K562 (cell line): Measurements from ENCODE around the gene NAP1L1. TPM values are rescaled to one million over a fixed set of nuclear protein-coding genes. Genes with fewer than 3 reads are reported as not detected.

Experiments
- ATAC-seq: fragments of 200-7000 bp; cut with Tn5 transposase; 3 replicates; pipeline ENCODE4 v1.9.1; 2020; ENCODE audit warnings: moderate library complexity
- BruUV-seq: library from RNA; stranded (reverse); fragments of 400-500 nt; replicated peaks from 2 replicates; lab custom pipeline; 2021; lab: Mats Ljungman, UMichigan
- CTCF ChIA-PET: fragments of 300-600 bp; formaldehyde crosslinking; extraction: SDS; loops from one replicate; lab custom pipeline; 2021; ENCODE audit warnings: low intra/inter-chr PET ratio; lab: Yijun Ruan, JAX
- POLR2A ChIA-PET: fragments of 300-600, 350-650 bp; sonication (Branson Sonifier 250); formaldehyde crosslinking; extraction: SDS; loops from one replicate; lab custom pipeline; 2021; ENCODE audit warnings: antibody characterized with exemption, inconsistent platforms; lab: Yijun Ruan, JAX
- DNase-seq, 4 experiments: peaks; one replicate each; pipeline versions ENCODE4 v3.0.0 to v3.0.0-alpha.2; 2011 to 2018; ENCODE audit warnings: low spot score in 3 of 4, mixed read lengths in 3 of 4; ENCODE audit errors: extremely low read depth in 1 of 4
- FAIRE-seq: peaks from 2 replicates; lab custom pipeline; 2011; peaks lifted over from hg19 to GRCh38; lab: Jason Lieb, UNC
- H2AFZ ChIP-seq: 2 replicates; pipeline ENCODE4 v1.6.0; 2011; ENCODE audit warnings: low read depth, low read length, control low read depth, inconsistent platforms
- H3K27ac ChIP-seq: fragments of 200-600 bp; 3 replicates; pipeline ENCODE4 v1.8.0; 2011; ENCODE audit warnings: low read depth, mild to moderate bottlenecking, control low read depth, inconsistent platforms, low read length, moderate library complexity, mixed read lengths; ENCODE audit errors: extremely low read depth
- H3K27me3 ChIP-seq, 2 experiments: fragments of 300-600 bp in 1 of 2; 2 replicates in 1 of 2; 3 replicates in 1 of 2; pipeline versions ENCODE4 v1.6.0 to v1.8.0; 2011; ENCODE audit warnings: inconsistent platforms in 2 of 2, low read length in 2 of 2, mild to moderate bottlenecking in 1 of 2, mixed read lengths in 1 of 2, moderate library complexity in 1 of 2; ENCODE audit not compliant: control insufficient read depth in 2 of 2, insufficient read depth in 2 of 2
- H3K36me3 ChIP-seq: fragments of 300-600 bp; 3 replicates; pipeline ENCODE4 v1.8.0; 2011; ENCODE audit warnings: mild to moderate bottlenecking, low read length, inconsistent platforms; ENCODE audit not compliant: control insufficient read depth, insufficient read depth
- H3K4me1 ChIP-seq, 2 experiments: fragments of 200-600 bp in 1 of 2; replicated peaks in 1 of 2; 2 replicates in 1 of 2; 3 replicates in 1 of 2; pipeline versions ENCODE4 v1.5.1 to v1.8.0; 2011; ENCODE audit warnings: inconsistent platforms in 2 of 2, low read length in 2 of 2, mild to moderate bottlenecking in 1 of 2, mixed read lengths in 1 of 2, moderate library complexity in 1 of 2; ENCODE audit not compliant: control insufficient read depth in 2 of 2, insufficient read depth in 2 of 2
- H3K4me2 ChIP-seq: 2 replicates; pipeline ENCODE4 v1.6.1; 2011; ENCODE audit warnings: low read length, control low read depth, inconsistent platforms, mixed read lengths; ENCODE audit not compliant: insufficient read depth
- H3K4me3 ChIP-seq: fragments of 200-600 bp; sonication (generic), shearing (Covaris generic); 2 replicates; pipeline ENCODE4 v1.5.1; 2016; ENCODE audit warnings: control low read depth, inconsistent platforms
- H3K79me2 ChIP-seq: fragments of 200-600 bp; 3 replicates; pipeline ENCODE4 v1.8.0; 2011; ENCODE audit warnings: low read length, inconsistent platforms; ENCODE audit not compliant: control insufficient read depth, insufficient read depth
- H3K9ac ChIP-seq, 2 experiments: 2 replicates each; pipeline versions ENCODE4 v1.6.0 to v1.6.1; 2011; ENCODE audit warnings: low read depth in 2 of 2, low read length in 2 of 2, control low read depth in 1 of 2, inconsistent platforms in 1 of 2, mild to moderate bottlenecking in 1 of 2, mixed read lengths in 1 of 2; ENCODE audit not compliant: insufficient read depth in 1 of 2
- H3K9me1 ChIP-seq: one replicate; pipeline ENCODE4 v1.6.0; 2011; ENCODE audit warnings: inconsistent platforms, mild to moderate bottlenecking, low read length, moderate library complexity; ENCODE audit not compliant: control insufficient read depth, insufficient read depth
- H3K9me3 ChIP-seq: replicated peaks from 2 replicates; pipeline ENCODE4 v1.5.1; 2011; ENCODE audit warnings: low read depth, low read length, inconsistent platforms; ENCODE audit not compliant: control insufficient read depth, insufficient read depth
- H4K20me1 ChIP-seq: replicated peaks from 2 replicates; pipeline ENCODE4 v1.6.1; 2011; ENCODE audit warnings: low read length, inconsistent platforms, mixed read lengths; ENCODE audit not compliant: control insufficient read depth, insufficient read depth
- BDP1 ChIP-seq: IDR thresholded peaks from 3 replicates; pipeline ENCODE4 v1.6.1; 2011; ENCODE audit not compliant: insufficient read length, insufficient read depth
- BRD4 ChIP-seq: fragments of 200-600 bp; sonication (generic); IDR thresholded peaks from 2 replicates; pipeline ENCODE4 v1.6.1; 2017; ENCODE audit warnings: inconsistent platforms
- CTBP1 ChIP-seq: fragments of 450-650 bp; IDR thresholded peaks from 2 replicates; pipeline ENCODE4 v1.6.1; 2016; ENCODE audit warnings: borderline replicate concordance
- CTCFL ChIP-seq: IDR thresholded peaks from 2 replicates; pipeline ENCODE4 v1.6.1; 2011; ENCODE audit warnings: borderline replicate concordance, low read depth, mild to moderate bottlenecking, moderate library complexity, low read length; ENCODE audit not compliant: insufficient read depth, poor library complexity, severe bottlenecking
- ESRRB ChIP-seq: fragments of 250-450 bp; sonication (Bioruptor Pico); IDR thresholded peaks from 2 replicates; pipeline ENCODE4 v1.5.0; 2020; ENCODE audit warnings: mild to moderate bottlenecking, moderate library complexity, borderline replicate concordance
- FOXK1 ChIP-seq: sonication (generic); formaldehyde crosslinking; IDR thresholded peaks from 2 replicates; pipeline ENCODE4 v1.8.0; 2022; ENCODE audit warnings: missing genetic modification reagents, mild to moderate bottlenecking, borderline replicate concordance
- HMG20A ChIP-seq: fragments of 450-650 bp; formaldehyde crosslinking; conservative IDR thresholded peaks from 2 replicates; pipeline ENCODE4 v1.4.0; 2020; ENCODE audit warnings: mild to moderate bottlenecking, mixed read lengths
- KDM1A ChIP-seq, 2 experiments: fragments of 450-650 bp; IDR thresholded peaks; 2 replicates each; pipeline ENCODE4 v1.6.1; 2016; ENCODE audit warnings: mild to moderate bottlenecking in 2 of 2
- KLF13 ChIP-seq: fragments of 450-650 bp; IDR thresholded peaks from 2 replicates; pipeline ENCODE4 v1.6.1; 2016; ENCODE audit warnings: missing genetic modification characterization, low read depth, mild to moderate bottlenecking, missing compliant biosample characterization, moderate library complexity, borderline replicate concordance
- LCOR ChIP-seq: sonication (generic); formaldehyde crosslinking; IDR thresholded peaks from 2 replicates; pipeline ENCODE4 v1.8.0; 2022; ENCODE audit warnings: mild to moderate bottlenecking, missing genetic modification reagents
- MAZ ChIP-seq, 2 experiments: fragments of 450-650 bp in 1 of 2; sonication (generic) in 1 of 2; formaldehyde crosslinking; IDR thresholded peaks in 1 of 2; conservative IDR thresholded peaks in 1 of 2; 2 replicates each; pipeline versions ENCODE4 v1.4.0 to v1.5.0; 2020; ENCODE audit warnings: mild to moderate bottlenecking in 1 of 2, missing genetic modification reagents in 1 of 2
- POLR2G ChIP-seq: fragments of 200-400 bp; formaldehyde crosslinking; IDR thresholded peaks from 2 replicates; pipeline ENCODE4 v1.6.1; 2017; ENCODE audit warnings: low read depth, mild to moderate bottlenecking, antibody characterized with exemption, low read length, moderate library complexity
- RAD21 ChIP-seq, 2 experiments: fragments of 250-450 bp in 1 of 2; fragments of 450-650 bp in 1 of 2; sonication (Bioruptor Pico) in 1 of 2; formaldehyde crosslinking in 1 of 2; IDR thresholded peaks in 1 of 2; conservative IDR thresholded peaks in 1 of 2; 2 replicates each; pipeline versions ENCODE4 v1.4.0 to v1.8.0; 2020 to 2022; ENCODE audit warnings: mild to moderate bottlenecking in 2 of 2, moderate library complexity in 1 of 2
- SMAD3 ChIP-seq: fragments of 450-650 bp; formaldehyde crosslinking; conservative IDR thresholded peaks from 2 replicates; pipeline ENCODE4 v1.4.0; 2020; ENCODE audit warnings: mild to moderate bottlenecking
- SREBF2 ChIP-seq: sonication (generic); formaldehyde crosslinking; IDR thresholded peaks from 2 replicates; pipeline ENCODE4 v1.4.0; 2020; ENCODE audit warnings: mild to moderate bottlenecking, missing genetic modification reagents
- STAT5B ChIP-seq: fragments of 250-450 bp; sonication (Bioruptor Pico); IDR thresholded peaks from 2 replicates; pipeline ENCODE4 v1.8.0; 2021; ENCODE audit warnings: mild to moderate bottlenecking, inconsistent platforms
- ZKSCAN1 ChIP-seq: fragments of 150-350 bp; IDR thresholded peaks from 2 replicates; pipeline ENCODE4 v1.6.1; 2016; ENCODE audit warnings: low read depth, low read length
- ZNF165 ChIP-seq: fragments of 250-450 bp; sonication (Bioruptor Pico); IDR thresholded peaks from 2 replicates; pipeline ENCODE4 v1.4.0; 2020; ENCODE audit warnings: borderline replicate concordance
- ZNF408 ChIP-seq: fragments of 250-450 bp; sonication (Bioruptor Pico); IDR thresholded peaks from 2 replicates; pipeline ENCODE4 v1.4.0; 2020; ENCODE audit warnings: low read depth, mild to moderate bottlenecking, moderate library complexity
- ZNF551 ChIP-seq: fragments of 250-450 bp; sonication (Bioruptor Pico); IDR thresholded peaks from 2 replicates; pipeline ENCODE4 v1.5.0; 2021; ENCODE audit warnings: mild to moderate bottlenecking, moderate library complexity
- ZNF589 ChIP-seq: fragments of 200-800 bp; sonication (Bioruptor generic); IDR thresholded peaks from 2 replicates; pipeline ENCODE4 v1.6.1; 2016; ENCODE audit warnings: low read depth, missing genetic modification characterization, missing compliant biosample characterization
- in situ Hi-C: fragments of 300-500 bp; cut with MboI; formaldehyde crosslinking; loops from 4 replicates; pipeline ENCODE4 v1.15.0; 2018; ENCODE audit warnings: inconsistent platforms, mixed read lengths
- intact Hi-C: fragments of 100-400 bp; cut with micrococcal nuclease; formaldehyde crosslinking; loops from 2 replicates; pipeline ENCODE4 v1.14.2; 2022
- polyA plus RNA-seq, 8 experiments: library from polyadenylated mRNA; depleted of rRNA in 4 of 8; stranded (reverse) in 5 of 8; unstranded in 3 of 8; fragments of >200 nt; fragmentation: Nextera tagmentation in 2 of 8; fragmentation: Illumina TruSeq in 1 of 8; extraction: Ambion mirVana in 2 of 8; extraction: Trizol in 1 of 8; gene quantifications; 2 replicates each; pipeline versions ENCODE4 v1.2.1 to v1.2.3, GENCODE V29; 2011 to 2014; ENCODE audit warnings: inconsistent platforms in 1 of 8, missing spikeins in 1 of 8
- total RNA-seq, 7 experiments: library from RNA; depleted of rRNA in 6 of 7; stranded (reverse); fragments of >200 nt in 6 of 7; fragmentation: Illumina TruSeq in 2 of 7; extraction: Trizol in 2 of 7; gene quantifications; 2 replicates each; pipeline versions ENCODE4 v1.2.1 to v1.2.3, GENCODE V29; 2011 to 2021; ENCODE audit warnings: low replicate concordance in 1 of 7
- TF ChIP-seq, protein P1 (sequence below): sonication (generic); formaldehyde crosslinking; IDR thresholded peaks from 2 replicates; pipeline ENCODE4 v1.8.0; 2022; ENCODE audit warnings: mild to moderate bottlenecking, missing genetic modification reagents

NAP1L1 gene
- total and polyA plus RNA-seq, 9 of the 15 experiments (the other 6 are each of a cell fraction or from before 2014, with no cell fraction given) = 287 to 747 (median 450) TPM

- in situ Hi-C loops (no loop called here), intact Hi-C loops (loop anchor here (10.0 kb wide), 1 partner anchor 385 kb away; no protein-coding TSS in a partner anchor)
- Histone ChIP-seq H3K4me3 (no peak overlapping the region), H2AFZ (no peak overlapping the region), H3K79me2 (peaks cover 99% of the 10 kb centered on the region), H3K4me2 (no peak overlapping the region), H3K36me3 (peaks cover 99% of the 10 kb centered on the region), H3K27me3 (no peaks in the 10 kb centered on the region), H4K20me1 (no peaks in the 10 kb centered on the region), H3K4me1 (peaks cover 0 to 4% of the 10 kb centered on the region in 2 experiments; a peak in 2 of 5 replicates), H3K9me3 (peaks cover 10% of the 10 kb centered on the region), H3K27ac (no peak overlapping the region), H3K9me1 (no peaks in the 10 kb centered on the region), H3K9ac (no peak overlapping the region)
- POLR2A ChIA-PET = interaction anchor here (0.8 to 1.5 kb wide), 2 partner anchors 12 to 15 kb away, joined by 3 to 5 read pairs; no protein-coding TSS in a partner anchor
- CTCF ChIA-PET = no interaction called here
- DNase-seq (no peak), ATAC-seq (peak; percentile 53), FAIRE-seq (no peak)
- TF ChIP-seq LCOR (CRISPR knock-in tag) (no peak), KDM1A (IDR thresholded peaks at IDR 0.05) (0 out of 4 replicates have a peak, but pooled peaks of 1 of the 2 experiments have one; percentile 8), ZNF589 (CRISPR knock-in tag) (no peak), KLF13 (tag) (no peak), ZNF551 (CRISPR knock-in tag) (no peak), CTBP1 (peak; percentile 39; the same call in 1 of the 2 replicates), ZKSCAN1 (no peak), STAT5B (CRISPR knock-in tag) (no peak), ZNF165 (no peak), MAZ (CRISPR knock-in tag; conservative IDR thresholded peaks at IDR 0.05 in 1 of 2, IDR thresholded peaks at IDR 0.05 in 1 of 2) (peak in 1 of 2 experiments; percentile 47; a peak in 1 of 4 replicates), BDP1 (no peak), FOXK1 (no peak), ESRRB (CRISPR knock-in tag) (no peak), POLR2G (no peak), BRD4 (no peak), SREBF2 (no peak), RAD21 (CRISPR knock-in tag; conservative IDR thresholded peaks at IDR 0.05 in 1 of 2, IDR thresholded peaks at IDR 0.05 in 1 of 2) (no peak), ZNF408 (CRISPR knock-in tag) (no peak), CTCFL (no peak), HMG20A (CRISPR knock-in tag) (no peak), SMAD3 (no peak)
- TF ChIP-seq, protein P1, sequence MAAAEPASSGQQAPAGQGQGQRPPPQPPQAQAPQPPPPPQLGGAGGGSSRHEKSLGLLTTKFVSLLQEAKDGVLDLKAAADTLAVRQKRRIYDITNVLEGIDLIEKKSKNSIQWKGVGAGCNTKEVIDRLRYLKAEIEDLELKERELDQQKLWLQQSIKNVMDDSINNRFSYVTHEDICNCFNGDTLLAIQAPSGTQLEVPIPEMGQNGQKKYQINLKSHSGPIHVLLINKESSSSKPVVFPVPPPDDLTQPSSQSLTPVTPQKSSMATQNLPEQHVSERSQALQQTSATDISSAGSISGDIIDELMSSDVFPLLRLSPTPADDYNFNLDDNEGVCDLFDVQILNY (CRISPR knock-in tag) = no peak
- no TSS peak for BruUV-seq
These were observed 15.1 kb downstream of the NAP1L1 start for GRCh38 chr12:76069339-76069738.
